Thoracic aorta (tissue), 2 donors: ENCODE results near the gene MOK. TPM values are rescaled to one million over a fixed set of nuclear protein-coding genes. Genes with fewer than 3 reads are reported as not detected.

Experiments used
- ATAC-seq: fragments of 150-250 bp; one replicate; pipeline ENCODE4 v1.8.0; 2017; ENCODE audit warnings: low read depth; ENCODE audit not compliant: insufficient number of reproducible peaks, low FRiP score
- DNase-seq: peaks from one replicate; pipeline ENCODE4 v3.0.0-alpha.2; 2020; ENCODE audit warnings: low spot score
- H3K27ac ChIP-seq, 2 donors: fragments of 200-600 bp; sonication (generic); 1 replicate in 1 of 2; 2 replicates in 1 of 2; pipeline ENCODE4 v1.5.1; 2016; ENCODE audit warnings: mild to moderate bottlenecking in 2 of 2, moderate library complexity in 2 of 2
- H3K27me3 ChIP-seq: fragments of 200-600 bp; sonication (generic); replicated peaks from 2 replicates; pipeline ENCODE4 v1.6.0; 2016; ENCODE audit warnings: mild to moderate bottlenecking; ENCODE audit not compliant: insufficient read depth
- H3K36me3 ChIP-seq: fragments of 200-600 bp; sonication (generic); one replicate; pipeline ENCODE4 v1.5.1; 2016
- H3K4me1 ChIP-seq, 2 donors: fragments of 200-600 bp; sonication (generic); 1 replicate in 1 of 2; 2 replicates in 1 of 2; pipeline versions ENCODE4 v1.5.1 to v1.6.0; 2016; ENCODE audit warnings: low read depth in 2 of 2, mild to moderate bottlenecking in 1 of 2; ENCODE audit not compliant: control insufficient read depth in 1 of 2
- H3K4me3 ChIP-seq: fragments of 200-600 bp; sonication (generic); 2 replicates; pipeline ENCODE4 v1.5.1; 2016; ENCODE audit warnings: mild to moderate bottlenecking
- H3K9me3 ChIP-seq: fragments of 200-600 bp; sonication (generic); 2 replicates; pipeline ENCODE4 v1.5.1; 2016
- CTCF ChIP-seq: fragments of 200-600 bp; sonication (generic); IDR thresholded peaks from one replicate; pipeline ENCODE4 v1.5.1; 2019; ENCODE audit warnings: antibody characterized with exemption
- total RNA-seq, 2 donors: library from RNA; depleted of rRNA; stranded (reverse); fragments of >200 nt; gene quantifications; one replicate each; pipeline versions ENCODE4 v1.1.0 to v1.2.3, GENCODE V29; 2016

MOK gene
- total RNA-seq, 2 donors from 2014 or later, result 15.0 to 41.0 TPM

- no peak for TF ChIP-seq CTCF
- no peak for DNase-seq
- peaks cover 5% of the 10 kb centered on the region for H3K36me3 ChIP-seq
- H3K9me3 ChIP-seq, result no peaks in the 10 kb centered on the region
- H3K27ac ChIP-seq, result no peak overlapping the region
- peaks cover 3 to 14% of the 10 kb centered on the region in 2 donors for H3K4me1 ChIP-seq
- H3K27me3 ChIP-seq, result no peaks in the 10 kb centered on the region
- no peak overlapping the region for H3K4me3 ChIP-seq
- ATAC-seq, result no peak
Measured at GRCh38 chr14:102219316-102219715, 85.6 kb downstream of the MOK start.

- peaks cover 5% of the 10 kb centered on the region for H3K36me3 ChIP-seq
- ATAC-seq (no peak), DNase-seq (no peak)
- no peak overlapping the region for H3K27ac ChIP-seq
- no peak for TF ChIP-seq CTCF
- no peak overlapping the region for H3K4me3 ChIP-seq
- no peaks in the 10 kb centered on the region for H3K27me3 ChIP-seq
- H3K9me3 ChIP-seq, result no peaks in the 10 kb centered on the region
- peaks cover 3 to 14% of the 10 kb centered on the region in 2 donors for H3K4me1 ChIP-seq
Measured at GRCh38 chr14:102218688-102219087, 86.3 kb downstream of the MOK start.

- Histone ChIP-seq H3K9me3 (no peaks in the 10 kb centered on the region), H3K36me3 (peaks cover 5% of the 10 kb centered on the region), H3K4me1 (peaks cover 3 to 14% of the 10 kb centered on the region in 2 donors), H3K27me3 (no peaks in the 10 kb centered on the region), H3K4me3 (no peak overlapping the region), H3K27ac (no peak overlapping the region)
- ATAC-seq (no peak), DNase-seq (no peak)
- no peak for TF ChIP-seq CTCF
Measured at GRCh38 chr14:102217987-102218421, 87.0 kb downstream of the MOK start.

GRCh38 chr14:102217399-102217798 lies 87.6 kb downstream of the MOK start:
- peaks cover 1% of the 10 kb centered on the region for H3K36me3 ChIP-seq
- no peaks in the 10 kb centered on the region for H3K9me3 ChIP-seq
- ATAC-seq, result no peak
- peaks cover 3 to 14% of the 10 kb centered on the region in 2 donors for H3K4me1 ChIP-seq
- H3K27ac ChIP-seq, result no peak overlapping the region
- TF ChIP-seq CTCF, result no peak
- H3K4me3 ChIP-seq, result no peak overlapping the region
- no peak for DNase-seq
- no peaks in the 10 kb centered on the region for H3K27me3 ChIP-seq

GRCh38 chr14:102215576-102216250 lies 89.3 kb downstream of the MOK start:
- H3K4me3 ChIP-seq, result no peak overlapping the region
- ATAC-seq (no peak), DNase-seq (no peak)
- TF ChIP-seq CTCF, result no peak
- H3K36me3 ChIP-seq, result no peaks in the 10 kb centered on the region
- no peaks in the 10 kb centered on the region for H3K9me3 ChIP-seq
- peaks cover 3 to 14% of the 10 kb centered on the region in 2 donors for H3K4me1 ChIP-seq
- no peaks in the 10 kb centered on the region for H3K27me3 ChIP-seq
- no peak overlapping the region for H3K27ac ChIP-seq
